ENCODE data around the gene CLDN15. TPM values are rescaled to one million over a fixed set of nuclear protein-coding genes. Genes with fewer than 3 reads are reported as not detected.

The CLDN15 gene
- total RNA-seq, 2 donors from 2014 or later: 7.4 to 15.4 TPM

DNA sequence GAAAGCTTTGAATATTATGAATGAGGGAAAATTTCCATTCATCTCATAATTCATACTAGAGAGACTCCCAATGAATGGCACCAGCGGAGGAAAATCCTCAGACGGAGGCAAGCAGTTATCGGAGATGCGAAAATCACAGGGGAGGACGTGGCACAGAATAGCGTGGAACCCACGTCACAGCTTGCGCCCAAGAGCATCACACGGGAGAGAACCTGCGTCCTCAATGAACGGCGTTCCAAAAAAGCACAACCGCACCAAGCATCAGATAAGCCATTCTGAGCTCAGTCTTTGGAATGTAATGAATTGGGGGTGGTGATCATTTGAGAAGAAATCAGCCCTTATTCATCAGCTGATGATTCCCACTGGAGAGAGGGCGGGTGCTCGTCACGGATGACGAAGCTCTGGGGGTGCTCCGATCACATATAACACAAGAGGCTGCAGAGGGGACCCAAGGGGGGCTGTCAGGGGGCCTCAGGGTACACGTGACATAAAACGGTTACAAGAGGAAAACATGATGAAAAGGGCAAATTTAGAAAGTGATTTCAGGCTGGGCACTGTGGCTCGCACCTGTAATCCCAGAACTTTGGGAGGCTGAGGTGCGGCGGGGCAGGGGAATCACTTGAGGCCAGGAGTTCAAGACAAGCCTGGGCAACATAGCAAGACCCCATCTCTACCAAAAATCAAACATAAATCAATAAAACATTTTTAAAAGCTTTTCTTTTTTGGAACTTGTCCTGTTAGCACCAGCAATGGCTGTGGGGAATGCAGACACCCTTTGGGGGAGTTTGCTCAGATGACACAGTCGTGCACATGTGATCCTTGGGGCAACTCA lies 41.1 kb upstream of the CLDN15 start:
- ATAC-seq (ENCODE audit: insufficient number of reproducible peaks, low FRiP score, low read depth) (no peak), DNase-seq (ENCODE audit: low spot score) (no peak)
- H3K27ac ChIP-seq: no peak overlapping the region
- TF ChIP-seq, protein P1, sequence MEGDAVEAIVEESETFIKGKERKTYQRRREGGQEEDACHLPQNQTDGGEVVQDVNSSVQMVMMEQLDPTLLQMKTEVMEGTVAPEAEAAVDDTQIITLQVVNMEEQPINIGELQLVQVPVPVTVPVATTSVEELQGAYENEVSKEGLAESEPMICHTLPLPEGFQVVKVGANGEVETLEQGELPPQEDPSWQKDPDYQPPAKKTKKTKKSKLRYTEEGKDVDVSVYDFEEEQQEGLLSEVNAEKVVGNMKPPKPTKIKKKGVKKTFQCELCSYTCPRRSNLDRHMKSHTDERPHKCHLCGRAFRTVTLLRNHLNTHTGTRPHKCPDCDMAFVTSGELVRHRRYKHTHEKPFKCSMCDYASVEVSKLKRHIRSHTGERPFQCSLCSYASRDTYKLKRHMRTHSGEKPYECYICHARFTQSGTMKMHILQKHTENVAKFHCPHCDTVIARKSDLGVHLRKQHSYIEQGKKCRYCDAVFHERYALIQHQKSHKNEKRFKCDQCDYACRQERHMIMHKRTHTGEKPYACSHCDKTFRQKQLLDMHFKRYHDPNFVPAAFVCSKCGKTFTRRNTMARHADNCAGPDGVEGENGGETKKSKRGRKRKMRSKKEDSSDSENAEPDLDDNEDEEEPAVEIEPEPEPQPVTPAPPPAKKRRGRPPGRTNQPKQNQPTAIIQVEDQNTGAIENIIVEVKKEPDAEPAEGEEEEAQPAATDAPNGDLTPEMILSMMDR (IDR thresholded peaks at IDR 0.05): no peak
- no peaks in the 10 kb centered on the region for H3K36me3 ChIP-seq
- H3K27me3 ChIP-seq (replicated peaks; ENCODE audit: insufficient read depth): no peaks in the 10 kb centered on the region
- no peaks in the 10 kb centered on the region for H3K4me1 ChIP-seq (ENCODE audit: control insufficient read depth in 1 of 2, low read depth in 2 of 2)
- no peaks in the 10 kb centered on the region for H3K9me3 ChIP-seq
- H3K4me3 ChIP-seq: no peak overlapping the region

DNA sequence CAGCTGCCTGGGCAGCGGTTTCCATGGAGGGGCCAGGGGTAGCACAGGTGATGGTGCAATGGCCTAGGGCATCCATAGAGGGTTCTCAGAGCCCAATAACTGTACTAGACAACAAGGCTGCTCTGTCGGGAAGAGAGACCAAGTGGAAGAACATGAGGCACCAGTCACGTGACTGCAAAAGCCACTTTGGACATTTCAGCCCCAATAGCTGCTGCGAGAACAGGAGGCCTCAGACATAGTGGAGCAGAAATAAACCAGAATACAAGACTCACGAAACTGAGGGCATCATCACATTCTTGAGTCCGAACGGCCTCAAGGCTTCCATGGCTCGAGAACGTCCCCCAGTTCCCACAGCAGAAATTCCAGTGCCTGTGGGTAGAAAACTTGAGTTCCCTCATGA lies 39.6 kb upstream of the CLDN15 start:
- DNase-seq (ENCODE audit: low spot score) (no peak), ATAC-seq (ENCODE audit: insufficient number of reproducible peaks, low FRiP score, low read depth) (no peak)
- no peaks in the 10 kb centered on the region for H3K4me1 ChIP-seq (ENCODE audit: control insufficient read depth in 1 of 2, low read depth in 2 of 2)
- no peaks in the 10 kb centered on the region for H3K27me3 ChIP-seq (replicated peaks; ENCODE audit: insufficient read depth)
- TF ChIP-seq, protein P1 (IDR thresholded peaks at IDR 0.05): no peak
- H3K9me3 ChIP-seq: no peaks in the 10 kb centered on the region
- H3K36me3 ChIP-seq: no peaks in the 10 kb centered on the region
- no peak overlapping the region for H3K4me3 ChIP-seq
- no peak overlapping the region for H3K27ac ChIP-seq

GRCh38 chr7:101273206-101273605 lies 35.6 kb upstream of the CLDN15 start:
- no peaks in the 10 kb centered on the region for H3K9me3 ChIP-seq
- no peaks in the 10 kb centered on the region for H3K36me3 ChIP-seq
- H3K4me3 ChIP-seq: no peak overlapping the region
- H3K4me1 ChIP-seq (ENCODE audit: control insufficient read depth in 1 of 2, low read depth in 2 of 2): no peaks in the 10 kb centered on the region
- no peaks in the 10 kb centered on the region for H3K27me3 ChIP-seq (replicated peaks; ENCODE audit: insufficient read depth)
- H3K27ac ChIP-seq: no peak overlapping the region
- ATAC-seq (ENCODE audit: insufficient number of reproducible peaks, low FRiP score, low read depth): no peak
- TF ChIP-seq, protein P1 (IDR thresholded peaks at IDR 0.05): no peak
- no peak for DNase-seq (ENCODE audit: low spot score)

- TF ChIP-seq, protein P1 (IDR thresholded peaks at IDR 0.05): no peak
- DNase-seq (ENCODE audit: low spot score) (no peak), ATAC-seq (ENCODE audit: insufficient number of reproducible peaks, low FRiP score, low read depth) (no peak)
- Histone ChIP-seq H3K9me3 (no peaks in the 10 kb centered on the region), H3K27ac (no peak overlapping the region), H3K4me3 (no peak overlapping the region), H3K36me3 (no peaks in the 10 kb centered on the region), H3K4me1 (ENCODE audit: control insufficient read depth in 1 of 2, low read depth in 2 of 2) (no peaks in the 10 kb centered on the region), H3K27me3 (replicated peaks; ENCODE audit: insufficient read depth) (no peaks in the 10 kb centered on the region)
Observed at GRCh38 chr7:101271021-101271420, 33.4 kb upstream of the CLDN15 start.

- H3K27ac ChIP-seq: no peak overlapping the region
- H3K4me1 ChIP-seq (ENCODE audit: control insufficient read depth in 1 of 2, low read depth in 2 of 2): no peaks in the 10 kb centered on the region
- H3K9me3 ChIP-seq: no peaks in the 10 kb centered on the region
- TF ChIP-seq, protein P1 (IDR thresholded peaks at IDR 0.05): no peak
- DNase-seq (ENCODE audit: low spot score) (no peak), ATAC-seq (ENCODE audit: insufficient number of reproducible peaks, low FRiP score, low read depth) (no peak)
- no peaks in the 10 kb centered on the region for H3K36me3 ChIP-seq
- H3K27me3 ChIP-seq (replicated peaks; ENCODE audit: insufficient read depth): no peaks in the 10 kb centered on the region
- no peak overlapping the region for H3K4me3 ChIP-seq
Observed at GRCh38 chr7:101269664-101270063, 32.1 kb upstream of the CLDN15 start.
